Measurements from ENCODE around the gene CALHM4. TPM values are rescaled to one million over a fixed set of nuclear protein-coding genes. Genes with fewer than 3 reads are reported as not detected.

Gene CALHM4
- total and polyA plus RNA-seq, 2 of the 13 experiments (the other 11 are each of a cell fraction or from before 2014, with no cell fraction given): not detected

DNA sequence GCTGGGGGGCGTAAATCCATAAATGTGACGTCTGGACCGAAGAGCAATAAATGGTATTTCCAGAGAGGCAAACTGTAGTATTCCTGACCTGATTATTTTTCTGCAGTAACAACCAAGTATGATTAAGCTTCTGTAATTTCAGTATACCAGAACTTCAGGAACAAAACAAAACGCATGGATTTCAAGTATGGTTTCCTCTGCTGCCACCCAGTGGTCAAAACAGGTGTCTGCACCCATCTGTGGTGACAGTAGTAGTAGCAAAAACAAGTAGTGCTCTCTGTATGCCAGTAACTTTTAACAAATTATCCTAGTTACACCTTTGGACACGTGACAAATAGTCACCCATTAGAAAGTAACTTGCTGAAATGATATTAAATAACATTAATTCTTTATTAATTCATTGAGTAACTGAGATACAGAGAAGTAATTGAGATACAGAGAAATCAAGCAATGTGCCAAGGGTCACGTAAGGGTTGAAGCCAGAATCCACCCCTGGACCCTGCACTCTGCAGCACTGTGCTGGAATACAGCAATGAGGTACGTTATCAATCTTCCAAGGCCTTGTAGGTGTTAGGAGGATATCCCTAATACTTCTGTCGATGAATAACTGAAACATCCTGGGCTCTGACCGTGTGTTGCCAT, 7.9 kb downstream of the CALHM4 start (continued):
- TF ChIP-seq, protein P1, sequence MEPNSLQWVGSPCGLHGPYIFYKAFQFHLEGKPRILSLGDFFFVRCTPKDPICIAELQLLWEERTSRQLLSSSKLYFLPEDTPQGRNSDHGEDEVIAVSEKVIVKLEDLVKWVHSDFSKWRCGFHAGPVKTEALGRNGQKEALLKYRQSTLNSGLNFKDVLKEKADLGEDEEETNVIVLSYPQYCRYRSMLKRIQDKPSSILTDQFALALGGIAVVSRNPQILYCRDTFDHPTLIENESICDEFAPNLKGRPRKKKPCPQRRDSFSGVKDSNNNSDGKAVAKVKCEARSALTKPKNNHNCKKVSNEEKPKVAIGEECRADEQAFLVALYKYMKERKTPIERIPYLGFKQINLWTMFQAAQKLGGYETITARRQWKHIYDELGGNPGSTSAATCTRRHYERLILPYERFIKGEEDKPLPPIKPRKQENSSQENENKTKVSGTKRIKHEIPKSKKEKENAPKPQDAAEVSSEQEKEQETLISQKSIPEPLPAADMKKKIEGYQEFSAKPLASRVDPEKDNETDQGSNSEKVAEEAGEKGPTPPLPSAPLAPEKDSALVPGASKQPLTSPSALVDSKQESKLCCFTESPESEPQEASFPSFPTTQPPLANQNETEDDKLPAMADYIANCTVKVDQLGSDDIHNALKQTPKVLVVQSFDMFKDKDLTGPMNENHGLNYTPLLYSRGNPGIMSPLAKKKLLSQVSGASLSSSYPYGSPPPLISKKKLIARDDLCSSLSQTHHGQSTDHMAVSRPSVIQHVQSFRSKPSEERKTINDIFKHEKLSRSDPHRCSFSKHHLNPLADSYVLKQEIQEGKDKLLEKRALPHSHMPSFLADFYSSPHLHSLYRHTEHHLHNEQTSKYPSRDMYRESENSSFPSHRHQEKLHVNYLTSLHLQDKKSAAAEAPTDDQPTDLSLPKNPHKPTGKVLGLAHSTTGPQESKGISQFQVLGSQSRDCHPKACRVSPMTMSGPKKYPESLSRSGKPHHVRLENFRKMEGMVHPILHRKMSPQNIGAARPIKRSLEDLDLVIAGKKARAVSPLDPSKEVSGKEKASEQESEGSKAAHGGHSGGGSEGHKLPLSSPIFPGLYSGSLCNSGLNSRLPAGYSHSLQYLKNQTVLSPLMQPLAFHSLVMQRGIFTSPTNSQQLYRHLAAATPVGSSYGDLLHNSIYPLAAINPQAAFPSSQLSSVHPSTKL (CRISPR knock-in tag; IDR thresholded peaks at IDR 0.05): peak; percentile 48; the same call in 1 of the 2 replicates
- TF ChIP-seq CHD2 (IDR thresholded peaks at IDR 0.05; ENCODE audit: low read depth, low read length) (no peak), DMAP1 (CRISPR knock-in tag; IDR thresholded peaks at IDR 0.05) (no peak), SMC3 (IDR thresholded peaks at IDR 0.05; ENCODE audit: low read length) (peak; percentile 91), HINFP (CRISPR knock-in tag; IDR thresholded peaks at IDR 0.05; ENCODE audit: low read depth) (0 out of 2 replicates have a peak, but pooled peaks have one; percentile 30), REPIN1 (CRISPR knock-in tag; IDR thresholded peaks at IDR 0.05; ENCODE audit: borderline replicate concordance, low read depth) (peak; percentile 36; the same call in 1 of the 2 replicates), ZGPAT (CRISPR knock-in tag; IDR thresholded peaks at IDR 0.05) (0 out of 2 replicates have a peak, but pooled peaks have one; percentile 21), TARDBP (CRISPR knock-in tag; IDR thresholded peaks at IDR 0.05) (peak; percentile 24; the same call in 1 of the 2 replicates), DNMT3B (CRISPR knock-in tag; conservative IDR thresholded peaks at IDR 0.05) (0 out of 2 replicates have a peak, but pooled peaks have one; percentile 18), DMTF1 (CRISPR knock-in tag; IDR thresholded peaks at IDR 0.05) (peak; percentile 34; the same call in 1 of the 2 replicates), SMYD3 (CRISPR knock-in tag; IDR thresholded peaks at IDR 0.05) (0 out of 2 replicates have a peak, but pooled peaks have one; percentile 29), TCF7L2 (IDR thresholded peaks at IDR 0.05; ENCODE audit: low read depth, low read length) (no peak), ZNF326 (CRISPR knock-in tag; IDR thresholded peaks at IDR 0.05; ENCODE audit: borderline replicate concordance) (no peak), STAG1 (CRISPR knock-in tag; IDR thresholded peaks at IDR 0.05) (peak; percentile 88), ZNF335 (CRISPR knock-in tag; IDR thresholded peaks at IDR 0.05) (peak; percentile 60; the same call in 1 of the 2 replicates), ZNF773 (CRISPR knock-in tag; IDR thresholded peaks at IDR 0.05; ENCODE audit: borderline replicate concordance) (no peak), ZNF556 (CRISPR knock-in tag; IDR thresholded peaks at IDR 0.05; ENCODE audit: borderline replicate concordance) (0 out of 2 replicates have a peak, but pooled peaks have one; percentile 44), RAD21 (CRISPR knock-in tag; IDR thresholded peaks at IDR 0.05) (peak; percentile 78)
- TF ChIP-seq, protein P2, sequence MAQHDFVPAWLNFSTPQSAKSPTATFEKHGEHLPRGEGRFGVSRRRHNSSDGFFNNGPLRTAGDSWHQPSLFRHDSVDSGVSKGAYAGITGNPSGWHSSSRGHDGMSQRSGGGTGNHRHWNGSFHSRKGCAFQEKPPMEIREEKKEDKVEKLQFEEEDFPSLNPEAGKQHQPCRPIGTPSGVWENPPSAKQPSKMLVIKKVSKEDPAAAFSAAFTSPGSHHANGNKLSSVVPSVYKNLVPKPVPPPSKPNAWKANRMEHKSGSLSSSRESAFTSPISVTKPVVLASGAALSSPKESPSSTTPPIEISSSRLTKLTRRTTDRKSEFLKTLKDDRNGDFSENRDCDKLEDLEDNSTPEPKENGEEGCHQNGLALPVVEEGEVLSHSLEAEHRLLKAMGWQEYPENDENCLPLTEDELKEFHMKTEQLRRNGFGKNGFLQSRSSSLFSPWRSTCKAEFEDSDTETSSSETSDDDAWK (CRISPR knock-in tag; IDR thresholded peaks at IDR 0.05): no peak
